SH-SY5Y (cell line): ENCODE data around the gene ACAN.

ENCODE experiments used
- GATA2 ChIP-seq: IDR thresholded peaks from 2 replicates; pipeline ENCODE4 v1.6.1; 2011; ENCODE audit warnings: mild to moderate bottlenecking, low read depth, low read length
- GATA3 ChIP-seq: IDR thresholded peaks from 2 replicates; pipeline ENCODE4 v1.6.1; 2011; ENCODE audit warnings: low read depth, mild to moderate bottlenecking, low read length, moderate library complexity

DNA sequence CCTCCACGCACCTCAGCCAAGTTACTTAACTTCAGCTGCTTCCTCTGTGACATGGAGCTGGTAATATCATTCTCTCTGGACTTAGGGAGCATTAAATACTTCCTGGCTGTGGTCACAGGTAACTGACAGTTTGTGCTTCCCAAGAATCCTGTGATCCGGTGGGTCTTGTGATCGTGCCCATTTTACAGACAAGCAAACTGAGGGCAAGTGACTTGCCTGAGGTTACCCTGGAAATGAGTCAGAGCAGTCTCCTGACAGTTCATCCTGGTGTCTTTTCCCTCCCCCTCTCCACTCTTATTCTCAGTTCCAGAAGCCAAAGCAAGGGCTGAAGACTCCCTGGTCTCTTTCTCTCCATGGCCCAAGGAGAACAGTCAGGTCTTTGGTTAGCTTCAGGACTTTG lies 35.9 kb downstream of the ACAN start:
- TF ChIP-seq GATA2 (no peak), GATA3 (no peak)
